GM18498 (cell line): Measurements from ENCODE around the gene UBE2M.
"Not testable (repeated sequence)": the region's sequence is repeated elsewhere in the genome, so short reads cannot be mapped to it uniquely, and the experiment has no call there.

Experiments used
- ATAC-seq: cut with Tn5 transposase; IDR thresholded peaks from one replicate; pipeline ENCODE4 v1.9.1; 2021; ENCODE audit warnings: mild to moderate bottlenecking, moderate library complexity; ENCODE audit not compliant: unreplicated experiment

UBE2M gene

DNA sequence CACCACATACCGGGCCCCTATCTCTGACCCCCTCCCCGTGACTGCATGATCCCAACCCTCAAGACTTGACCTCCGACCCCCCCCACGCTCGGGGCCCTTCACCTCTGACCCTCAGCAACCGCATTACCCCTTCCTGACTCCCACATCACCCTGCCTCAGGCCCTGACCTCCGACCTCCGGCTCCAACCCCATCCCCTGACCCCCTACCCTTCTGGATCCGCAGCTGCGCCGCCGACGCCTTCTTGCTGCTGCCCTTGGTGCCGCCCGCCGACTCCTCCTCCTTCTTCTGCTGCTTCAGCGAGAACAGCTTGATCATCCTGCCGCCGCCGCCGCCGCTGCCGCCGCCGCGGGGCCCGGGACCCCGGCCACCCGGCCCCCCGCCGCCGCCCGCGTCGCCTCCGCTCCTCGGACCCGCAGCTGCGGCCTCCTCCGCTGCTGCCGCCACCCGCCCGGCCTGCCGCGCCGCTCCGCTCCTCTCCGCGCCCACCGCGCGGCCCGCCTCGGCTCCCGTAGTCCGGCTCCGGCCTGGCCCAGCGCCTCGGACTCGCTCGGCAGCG, at the start of gene UBE2M:
Gene UBE2M, minus strand, starts transcription at position 546 of the 557 bp plus-strand sequence. Its CDS starts 230 bp downstream, at position 316.
- ATAC-seq, result peak; percentile 1

DNA sequence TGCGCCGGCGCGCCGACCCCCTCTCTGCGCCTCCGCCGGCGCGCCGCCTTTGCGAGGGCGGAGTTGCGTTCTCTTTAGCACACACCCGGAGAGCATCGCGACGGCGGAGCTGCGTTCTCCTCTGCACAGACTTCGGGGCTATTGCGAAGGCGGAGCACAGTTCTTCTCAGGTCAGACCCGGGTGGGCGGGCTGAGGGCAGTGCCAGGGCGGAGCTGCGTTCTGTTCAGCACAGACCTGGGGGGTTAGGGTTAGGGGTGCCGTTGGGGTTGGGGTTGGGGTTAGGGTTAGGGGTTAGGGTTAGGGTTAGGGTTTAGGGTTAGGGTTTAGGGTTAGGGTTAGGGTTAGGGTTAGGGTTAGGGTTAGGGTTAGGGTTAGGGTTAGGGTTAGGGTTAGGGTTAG, 48.8 kb upstream of the UBE2M start:
- ATAC-seq, result not testable (repeated sequence)

DNA sequence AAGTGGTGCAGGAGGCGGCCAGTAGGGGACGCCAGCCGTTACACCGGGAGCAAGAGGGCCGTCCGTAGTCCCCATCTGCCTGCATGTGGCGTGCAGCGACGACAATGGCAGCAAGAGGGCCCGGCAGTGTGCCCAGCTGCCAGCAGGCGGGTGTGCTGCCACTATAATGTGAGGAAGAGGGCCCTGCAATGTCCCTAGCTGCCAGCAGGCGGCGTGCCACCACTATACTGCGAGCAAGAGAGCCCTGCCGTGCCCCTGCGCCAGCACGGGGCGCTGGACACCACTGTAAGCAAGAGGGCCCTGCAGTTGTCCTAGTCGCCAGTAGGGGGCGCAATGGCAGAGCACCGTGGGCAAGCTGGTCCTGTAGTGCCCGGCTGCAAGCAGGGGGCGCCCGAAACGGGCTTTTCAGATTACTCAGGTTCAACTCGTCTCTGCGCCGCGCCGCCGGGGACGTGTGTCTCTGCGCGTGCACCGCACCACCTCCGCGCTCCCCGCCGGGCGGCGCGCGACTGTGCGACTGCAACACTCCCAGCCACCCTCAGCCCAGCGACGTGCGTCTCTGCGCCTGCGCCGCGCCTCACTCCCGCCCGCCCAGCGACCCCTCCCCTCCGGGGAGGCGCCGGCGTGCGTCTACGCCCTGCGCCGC, 48.0 kb upstream of the UBE2M start:
- ATAC-seq, result not testable (repeated sequence)

DNA sequence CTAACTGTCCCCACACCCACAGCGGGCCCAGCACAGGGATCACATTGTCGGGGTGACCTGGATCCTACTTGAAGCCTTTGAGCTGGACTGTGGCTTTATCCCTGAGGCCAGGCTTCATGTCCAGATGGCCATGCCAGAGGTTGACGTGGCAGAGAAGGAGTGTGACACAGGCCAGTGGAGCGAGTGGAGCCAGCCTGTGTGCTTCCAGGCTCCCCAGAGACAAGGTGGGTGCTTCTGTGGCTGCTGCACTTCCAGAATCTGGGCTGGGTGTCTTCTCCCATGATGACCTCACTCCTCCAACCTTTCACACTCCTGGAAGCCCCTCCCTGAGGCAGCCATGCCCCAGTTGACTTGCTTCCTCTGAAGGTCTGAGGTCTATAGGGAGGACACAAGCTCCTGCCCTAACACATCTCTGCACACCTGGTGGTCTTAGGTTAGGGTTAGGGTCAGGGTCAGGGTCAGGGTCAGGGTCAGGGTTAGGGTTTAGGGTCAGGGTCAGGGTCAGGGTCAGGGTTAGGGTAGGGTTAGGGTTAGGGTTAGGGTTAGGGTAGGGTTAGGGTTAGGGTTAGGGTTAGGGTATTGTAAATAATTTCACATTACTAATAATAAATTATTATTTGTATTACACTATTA, 27.8 kb upstream of the UBE2M start:
- ATAC-seq, result no peak

DNA sequence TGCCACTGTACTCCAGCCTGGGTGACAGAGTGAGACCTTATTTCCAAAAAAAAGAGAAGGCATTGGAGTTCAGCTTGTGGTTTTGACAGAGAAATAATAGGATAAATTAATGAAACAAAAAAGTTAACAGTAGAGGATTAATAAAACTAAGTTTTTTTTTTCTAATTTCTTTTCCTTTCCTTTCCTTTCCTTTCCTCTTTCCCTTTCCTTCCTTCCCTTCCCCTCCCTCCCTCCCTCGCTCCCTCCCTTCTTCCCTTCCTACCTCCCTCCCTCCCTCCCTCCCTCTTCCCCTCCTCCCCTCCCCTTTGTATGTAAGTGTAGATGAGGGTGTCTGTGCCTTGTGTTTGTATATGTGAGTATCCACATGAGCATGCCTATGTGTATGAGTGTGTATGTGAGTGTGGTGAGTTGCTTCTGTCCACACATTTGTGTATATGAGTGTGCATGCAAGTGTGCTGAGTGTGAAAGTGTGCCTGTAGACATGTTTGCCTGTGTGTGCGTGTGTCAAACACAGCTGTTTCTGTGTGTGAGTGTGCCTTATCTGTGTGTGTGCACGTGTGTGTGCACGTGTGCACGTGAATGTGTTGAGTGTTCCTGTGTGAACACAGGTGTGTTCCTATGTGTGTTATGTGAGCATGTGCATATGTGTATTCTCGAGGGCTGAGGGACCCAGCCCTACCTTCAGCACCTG, 27.2 kb upstream of the UBE2M start:
- ATAC-seq, result no peak

DNA sequence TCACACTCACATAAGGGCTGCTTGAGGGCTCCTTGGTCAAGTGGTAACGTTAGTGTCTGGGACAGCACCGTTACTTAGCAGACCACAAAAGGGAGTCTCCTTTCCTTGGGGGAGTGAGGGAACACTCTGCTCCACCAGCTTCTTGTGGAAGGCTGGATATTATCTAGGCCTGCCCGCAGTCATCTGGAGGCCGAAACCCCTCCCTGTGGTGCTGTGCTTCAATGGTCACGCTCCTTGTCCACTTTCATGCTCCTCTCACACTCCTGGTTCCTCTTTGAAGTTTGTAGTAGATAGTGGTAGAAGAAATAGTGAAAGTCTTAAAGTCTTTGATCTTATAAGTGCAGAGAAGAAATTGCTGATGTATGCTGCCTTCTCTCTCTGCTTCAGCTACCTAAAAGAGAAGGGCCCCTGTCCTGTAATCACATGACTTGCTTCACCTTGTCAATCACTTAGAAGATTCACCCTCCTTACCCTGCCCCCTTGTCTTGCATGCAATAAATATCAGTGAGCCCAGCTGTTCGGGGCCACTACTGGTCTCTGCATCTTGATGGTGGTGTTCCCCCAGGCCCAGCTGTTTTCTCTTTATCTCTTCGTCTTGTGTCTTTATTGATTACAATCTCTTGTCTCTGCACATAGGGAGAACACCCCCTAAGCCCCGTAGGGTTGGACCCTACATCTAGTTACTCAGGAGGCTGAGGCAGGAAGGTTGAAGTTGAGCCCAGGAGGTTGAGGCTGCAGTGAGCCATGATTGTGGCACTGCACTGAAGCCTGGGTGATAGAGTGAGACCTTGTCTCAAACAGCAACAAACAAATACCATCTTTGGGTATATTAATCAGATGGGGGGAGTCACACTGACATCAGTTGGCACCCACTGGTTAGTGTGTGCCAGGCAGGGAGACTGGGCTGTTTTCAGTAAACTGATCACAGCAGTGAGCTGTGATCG, 26.4 kb upstream of the UBE2M start:
- ATAC-seq, result no peak

DNA sequence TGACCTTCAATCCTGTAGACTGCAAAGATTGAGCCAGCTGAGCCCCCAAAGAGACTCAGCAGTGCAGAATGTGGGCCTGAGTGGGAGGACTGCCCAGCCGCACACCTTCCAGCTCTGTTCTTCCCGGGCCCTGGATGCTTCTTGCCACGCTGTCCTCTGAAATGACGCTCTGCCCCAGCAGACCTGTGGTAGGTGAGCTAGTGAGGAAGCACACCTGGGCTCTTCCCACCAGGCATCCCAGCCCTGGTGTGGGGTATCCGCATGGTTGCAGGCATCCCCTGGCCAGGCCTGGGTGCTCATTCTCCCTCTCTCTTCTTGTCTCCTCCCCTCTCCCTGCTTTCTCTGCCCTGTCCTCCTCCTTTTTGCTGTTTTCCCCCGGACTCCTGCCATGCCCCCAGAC, 24.6 kb upstream of the UBE2M start:
- no peak for ATAC-seq

DNA sequence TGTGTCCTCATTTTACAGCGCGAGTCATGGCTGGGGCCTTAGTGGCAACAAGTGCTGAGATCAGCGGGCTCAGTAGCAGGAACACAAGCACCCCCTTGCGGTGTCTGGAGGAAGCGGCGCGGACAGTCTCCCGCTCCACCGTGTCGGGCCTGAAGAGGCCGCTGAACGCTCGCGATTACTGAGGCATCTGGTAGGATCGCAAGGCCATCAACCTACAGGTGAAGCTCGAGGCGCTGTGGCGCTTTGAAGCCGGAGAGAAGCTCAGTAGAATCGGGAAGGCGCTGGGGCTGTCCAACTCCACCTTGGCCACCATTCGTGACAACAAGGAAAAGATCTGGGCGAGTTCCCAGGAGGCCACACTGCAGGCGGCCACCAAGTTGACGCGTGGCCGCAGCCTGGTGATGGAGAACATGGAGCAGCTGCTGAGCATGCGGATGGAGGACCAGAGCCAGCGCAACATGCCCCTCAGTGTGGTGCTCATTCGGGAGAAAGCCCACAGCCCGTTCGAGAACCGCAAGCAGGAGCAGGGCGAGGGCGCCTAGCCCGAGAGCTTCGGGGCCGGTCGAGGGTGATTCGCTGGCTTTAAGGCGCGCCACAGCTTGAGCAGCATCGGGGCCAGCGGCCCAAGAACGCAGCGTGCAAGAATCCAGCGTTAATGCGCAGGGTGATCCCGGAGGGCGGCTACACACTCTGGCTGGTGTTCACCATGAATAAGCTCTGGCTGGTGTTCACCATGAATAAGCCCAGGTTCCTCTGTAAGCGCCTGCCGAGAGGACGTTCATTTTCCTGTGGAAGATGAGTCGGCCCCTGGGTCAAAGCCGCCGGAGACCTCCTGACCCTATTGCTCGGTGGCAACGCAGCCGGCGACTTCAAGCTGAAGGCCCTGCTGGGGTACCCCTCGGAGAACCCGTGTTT, 23.1 kb upstream of the UBE2M start:
- peak; percentile 70 for ATAC-seq

DNA sequence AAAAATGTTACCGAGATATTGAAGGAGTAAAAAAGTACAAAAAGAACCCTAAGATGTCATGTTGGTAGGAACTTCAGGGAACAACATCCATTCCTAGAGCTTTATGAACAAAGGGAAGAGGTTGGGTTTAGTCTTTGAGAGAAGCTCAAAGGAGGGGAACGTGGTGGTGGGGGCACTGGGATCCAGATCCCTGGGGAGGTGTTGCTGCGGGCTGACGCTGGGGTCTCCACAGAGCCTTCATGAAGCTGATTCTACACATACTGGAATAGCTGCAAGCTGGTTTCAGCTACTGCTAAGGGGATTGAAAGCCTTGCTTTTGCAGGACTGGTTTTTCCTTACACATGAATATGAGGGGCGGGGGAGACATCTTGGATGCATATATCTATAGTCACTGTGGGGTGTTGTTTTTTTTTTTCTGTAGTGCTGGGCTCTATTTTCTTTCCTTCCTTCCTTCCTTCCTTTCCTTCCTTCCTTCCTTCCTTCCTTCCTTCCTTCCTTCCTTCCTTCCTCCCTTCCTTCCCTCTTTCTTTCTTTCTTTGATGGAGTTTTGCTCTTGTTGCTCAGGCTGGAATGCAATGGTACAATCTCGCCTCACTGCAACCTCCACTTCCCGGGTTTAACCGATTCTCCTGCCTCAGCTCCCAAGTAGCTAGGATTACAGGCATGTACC, 21.2 kb upstream of the UBE2M start:
- no peak for ATAC-seq

DNA sequence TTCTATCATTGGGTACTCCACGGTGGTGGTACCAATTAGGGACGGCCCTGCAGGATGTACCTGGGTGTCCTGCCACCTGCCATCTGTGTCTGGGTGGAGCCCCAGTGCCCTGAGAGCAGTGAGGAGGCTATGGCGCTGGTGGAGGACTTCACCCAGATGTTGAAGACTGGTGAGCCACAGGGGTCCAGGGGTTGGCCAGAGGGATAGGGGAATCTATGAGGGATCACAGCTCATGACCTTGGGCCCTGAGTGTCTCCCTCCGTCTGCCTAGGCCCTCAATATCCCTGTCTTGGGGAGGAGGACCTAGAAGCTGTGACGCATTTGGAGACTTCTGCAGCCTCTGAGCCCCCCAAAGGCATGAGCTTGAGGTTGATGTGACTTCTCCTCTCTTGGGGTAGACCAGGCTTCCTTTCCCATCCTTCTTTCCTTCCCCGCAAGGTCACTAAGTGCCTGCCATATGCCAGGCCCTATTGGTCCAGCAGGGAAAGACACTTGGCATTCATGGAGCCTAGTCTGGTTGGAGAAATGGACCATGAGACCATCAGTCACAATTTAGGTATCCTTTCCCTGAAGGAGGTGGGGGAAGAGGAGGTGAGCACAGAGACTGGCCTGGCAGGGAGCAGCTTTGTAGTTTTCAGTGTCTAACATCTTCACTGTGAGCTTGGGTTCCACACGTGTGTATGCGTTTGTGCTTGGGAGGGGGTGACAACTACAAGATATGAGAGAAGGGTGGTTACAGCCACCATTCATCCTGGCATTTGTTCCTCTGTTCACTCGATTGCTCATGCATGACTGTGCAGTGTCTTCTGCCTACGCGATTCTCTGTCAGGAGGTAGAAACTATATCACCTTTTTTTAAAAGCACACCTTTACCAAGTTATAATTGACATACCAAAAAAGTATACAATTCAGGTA, 19.9 kb upstream of the UBE2M start:
- ATAC-seq, result no peak

DNA sequence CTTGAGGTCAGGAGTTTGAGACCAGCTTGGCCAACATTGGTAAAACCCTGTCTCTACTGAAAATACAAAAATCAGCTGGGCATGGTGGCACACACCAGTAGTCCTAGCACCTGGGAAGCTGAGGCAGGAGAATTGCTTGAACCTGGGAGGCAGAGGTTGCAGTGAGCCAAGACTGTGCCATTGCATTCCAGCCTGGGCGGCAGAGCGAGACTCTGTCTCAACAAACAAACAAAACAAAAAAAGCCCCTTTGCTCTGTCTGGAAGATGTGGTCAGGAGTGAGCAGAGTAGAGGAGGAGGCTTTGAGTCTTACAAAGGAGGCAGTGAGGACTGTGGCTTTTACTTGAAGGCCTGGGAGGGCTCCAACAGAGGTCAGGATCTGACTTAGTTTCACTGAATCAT, 19.2 kb upstream of the UBE2M start:
- ATAC-seq, result not testable (repeated sequence)

DNA sequence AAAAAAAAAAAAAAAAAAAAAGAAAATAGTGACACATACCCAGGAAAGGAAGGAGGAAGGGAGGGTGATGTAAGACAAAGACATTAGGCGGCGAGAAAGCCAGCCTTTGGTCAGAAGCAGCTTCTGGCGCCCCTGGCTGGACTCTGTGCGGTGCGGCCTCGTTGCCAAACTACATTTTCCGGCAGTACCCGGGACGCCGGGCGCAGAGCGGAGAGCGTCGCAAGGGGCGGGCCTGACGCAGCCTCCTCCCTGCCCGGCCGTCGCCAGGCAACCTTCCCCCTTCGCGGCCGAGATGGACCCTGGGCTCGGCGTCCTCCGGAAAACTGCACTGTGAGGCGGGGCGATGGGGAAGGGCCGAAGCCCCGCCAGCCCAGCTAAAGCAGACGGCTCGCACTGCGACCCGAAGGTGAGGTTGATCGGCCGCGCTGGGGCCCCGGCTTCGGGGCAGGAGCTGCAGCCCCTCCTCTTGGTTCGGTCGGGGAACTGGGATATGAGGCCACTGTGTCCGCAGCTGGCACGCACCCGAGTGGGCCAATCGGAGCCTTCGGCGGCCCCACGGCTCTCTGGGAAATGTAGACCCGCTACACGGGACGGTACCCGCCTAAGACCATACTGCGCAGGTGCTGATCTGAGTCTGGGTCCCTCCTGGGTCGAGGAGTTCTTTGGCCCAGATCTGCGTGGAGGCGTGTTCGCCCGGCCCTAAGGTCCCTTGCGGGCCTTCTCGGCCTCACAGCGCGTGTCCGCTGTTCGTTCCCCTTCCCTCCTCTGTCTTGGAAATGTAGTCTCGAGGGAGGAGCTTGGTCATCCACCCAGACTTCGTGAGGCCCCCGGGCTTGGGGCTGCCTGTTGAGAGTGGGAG, 17.0 kb upstream of the UBE2M start:
- ATAC-seq, result peak; percentile 38

DNA sequence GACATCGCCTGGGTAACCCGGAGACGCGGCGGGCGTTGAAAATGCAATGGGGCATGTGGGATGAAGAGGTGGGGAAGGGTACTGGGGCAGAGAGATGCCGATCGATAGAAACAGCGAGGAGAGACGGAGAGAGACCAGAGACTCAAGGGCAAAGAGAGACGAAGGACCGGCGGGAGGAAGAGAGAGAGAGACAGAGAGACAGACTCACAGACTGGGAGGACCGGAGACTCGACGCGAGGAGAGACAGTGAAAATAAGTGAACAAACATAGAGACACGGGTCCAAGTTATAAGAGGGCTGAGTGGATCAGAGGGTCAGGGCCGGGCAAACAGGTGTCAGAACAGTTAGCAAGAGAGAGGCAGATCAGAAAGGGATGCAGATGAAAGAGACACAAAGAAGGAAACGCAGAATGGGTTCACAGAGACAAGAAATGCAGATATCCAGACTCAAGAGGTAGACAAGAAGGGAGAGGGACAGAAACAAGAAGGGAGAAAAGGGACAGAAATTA, 15.3 kb upstream of the UBE2M start:
- ATAC-seq, result no peak

DNA sequence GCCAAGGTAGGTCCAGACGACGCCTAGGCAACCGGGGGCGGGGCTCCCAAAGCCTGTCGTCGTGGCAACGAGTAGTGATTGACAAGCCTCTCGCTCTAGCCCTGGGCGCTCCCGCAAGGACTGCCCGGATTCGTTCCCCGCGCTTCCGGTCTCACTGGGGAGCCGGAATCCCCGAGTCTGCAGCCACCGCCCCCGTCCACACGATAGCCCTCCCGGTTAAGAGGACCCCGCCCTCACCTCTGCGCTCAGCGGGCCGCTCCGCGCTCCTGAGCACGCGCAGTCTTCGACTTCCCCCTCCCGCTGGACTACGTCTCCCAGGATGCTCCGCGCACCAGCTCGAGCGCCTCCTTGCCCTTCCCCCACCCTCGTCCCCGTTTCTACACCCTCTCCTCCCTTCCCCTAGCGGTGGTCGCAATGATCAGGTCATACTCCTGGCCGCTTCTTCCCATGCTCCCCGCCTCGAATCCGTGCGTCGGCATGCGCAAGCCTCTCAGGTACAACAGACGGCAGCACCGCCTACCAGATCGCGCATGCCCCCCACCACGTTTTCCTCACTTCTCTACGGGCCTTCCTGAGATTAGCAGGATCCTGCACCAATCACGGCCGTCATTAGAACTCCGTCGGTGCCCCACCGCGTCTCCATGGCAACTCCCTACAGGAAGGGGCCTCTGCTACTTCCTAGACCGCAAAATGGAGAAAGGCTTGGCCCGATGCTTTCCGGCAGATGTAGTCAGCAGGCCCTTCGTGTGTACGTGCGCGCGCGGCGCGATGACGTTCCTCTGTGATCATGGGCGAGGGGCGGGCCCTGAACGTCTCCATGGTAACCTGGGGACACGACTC, 14.6 kb upstream of the UBE2M start, which contains the start of gene MZF1:
Gene MZF1, minus strand, starts transcription at position 518 of the 840 bp plus-strand sequence. CDS start 1,946 bp downstream, outside the sequence.
- ATAC-seq, result peak; percentile 66

DNA sequence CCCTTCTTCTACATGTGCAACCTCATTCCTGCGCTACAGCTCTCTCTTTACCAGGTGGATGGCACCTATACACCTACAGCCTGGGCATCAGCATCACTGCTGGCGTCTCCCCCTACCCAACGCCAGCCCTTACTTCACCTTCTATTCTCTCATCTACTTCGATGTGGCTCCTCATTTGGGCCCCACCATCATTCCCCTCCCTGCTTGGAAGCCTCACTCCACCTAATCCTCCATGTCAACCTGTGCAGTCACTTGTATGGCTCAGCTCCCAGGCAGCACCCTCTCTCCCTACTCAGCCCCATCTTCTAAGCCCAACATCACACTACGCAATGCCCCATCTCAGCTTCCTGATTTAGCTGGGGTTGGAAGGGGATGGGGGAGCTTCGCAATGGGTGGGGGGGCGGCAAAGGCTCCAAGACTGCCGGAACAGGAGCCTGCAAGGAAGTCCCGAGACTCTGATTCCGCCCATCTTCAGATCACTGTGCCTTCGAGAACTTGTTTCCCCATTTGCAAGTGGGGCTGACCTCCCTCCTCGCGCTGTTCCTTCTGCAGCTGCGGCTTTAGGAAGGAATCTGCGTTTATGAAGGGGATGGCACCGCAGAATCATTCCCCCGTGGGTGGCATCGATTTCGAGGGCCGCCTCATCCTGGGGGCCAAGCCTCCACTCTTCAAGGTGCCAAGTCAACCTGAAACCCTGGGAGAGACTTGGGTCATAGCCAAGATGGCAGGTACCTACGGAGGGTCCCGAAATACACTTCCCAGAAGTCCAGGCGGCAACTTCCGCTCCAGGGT, 13.8 kb upstream of the UBE2M start:
- no peak for ATAC-seq
